ENCODE data around the gene CAMSAP2. TPM values are rescaled to one million over a fixed set of nuclear protein-coding genes. Genes with fewer than 3 reads are reported as not detected.

CAMSAP2 gene
- total and polyA plus RNA-seq, 10 of the 15 experiments (the other 5 are each of a cell fraction or from before 2014, with no cell fraction given) = 3.9 to 19.8 (median 8.0) TPM

DNA sequence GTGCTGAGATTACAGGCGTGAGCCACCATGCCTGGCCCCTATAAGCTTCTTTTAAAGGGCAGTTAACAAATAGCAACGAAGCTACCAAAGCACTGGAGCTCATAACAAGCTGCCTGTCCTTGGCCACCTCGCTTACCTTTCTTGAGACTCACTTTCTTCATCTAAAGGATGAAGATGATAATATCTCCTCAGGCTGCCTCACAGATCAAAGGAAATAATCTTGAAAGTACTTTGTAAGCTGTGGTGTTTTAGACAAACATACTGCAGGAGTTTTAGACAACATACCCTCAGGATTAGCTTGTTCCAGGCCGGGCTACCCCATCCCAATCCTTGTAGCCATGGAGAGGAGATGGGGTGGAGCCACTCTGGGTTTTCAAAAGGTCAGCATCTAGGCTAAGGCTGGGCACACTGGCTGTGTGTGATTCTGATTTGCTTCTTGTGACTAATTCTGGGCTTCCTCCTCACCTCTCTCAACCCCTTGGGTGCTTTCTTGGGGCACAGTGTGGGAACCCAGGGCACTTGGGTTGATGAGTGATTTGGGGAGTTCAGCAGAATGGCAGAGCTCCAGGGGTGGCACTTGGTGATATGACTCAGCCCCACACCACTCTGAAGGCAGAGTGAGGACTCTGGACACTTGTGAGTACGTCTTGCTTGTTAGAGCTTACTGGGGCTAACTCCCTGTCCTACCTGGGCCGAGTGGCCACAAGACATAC, 139.3 kb downstream of the CAMSAP2 start (continued):
- TF ChIP-seq CHD1 (IDR thresholded peaks at IDR 0.05; ENCODE audit: low read depth, low read length) = no peak
- peak; percentile 94 for TF ChIP-seq JUNB (IDR thresholded peaks at IDR 0.05)
- TF ChIP-seq IRF4 (IDR thresholded peaks at IDR 0.05; ENCODE audit: low read depth, low read length) = peak; percentile 95
- TF ChIP-seq, protein P1, sequence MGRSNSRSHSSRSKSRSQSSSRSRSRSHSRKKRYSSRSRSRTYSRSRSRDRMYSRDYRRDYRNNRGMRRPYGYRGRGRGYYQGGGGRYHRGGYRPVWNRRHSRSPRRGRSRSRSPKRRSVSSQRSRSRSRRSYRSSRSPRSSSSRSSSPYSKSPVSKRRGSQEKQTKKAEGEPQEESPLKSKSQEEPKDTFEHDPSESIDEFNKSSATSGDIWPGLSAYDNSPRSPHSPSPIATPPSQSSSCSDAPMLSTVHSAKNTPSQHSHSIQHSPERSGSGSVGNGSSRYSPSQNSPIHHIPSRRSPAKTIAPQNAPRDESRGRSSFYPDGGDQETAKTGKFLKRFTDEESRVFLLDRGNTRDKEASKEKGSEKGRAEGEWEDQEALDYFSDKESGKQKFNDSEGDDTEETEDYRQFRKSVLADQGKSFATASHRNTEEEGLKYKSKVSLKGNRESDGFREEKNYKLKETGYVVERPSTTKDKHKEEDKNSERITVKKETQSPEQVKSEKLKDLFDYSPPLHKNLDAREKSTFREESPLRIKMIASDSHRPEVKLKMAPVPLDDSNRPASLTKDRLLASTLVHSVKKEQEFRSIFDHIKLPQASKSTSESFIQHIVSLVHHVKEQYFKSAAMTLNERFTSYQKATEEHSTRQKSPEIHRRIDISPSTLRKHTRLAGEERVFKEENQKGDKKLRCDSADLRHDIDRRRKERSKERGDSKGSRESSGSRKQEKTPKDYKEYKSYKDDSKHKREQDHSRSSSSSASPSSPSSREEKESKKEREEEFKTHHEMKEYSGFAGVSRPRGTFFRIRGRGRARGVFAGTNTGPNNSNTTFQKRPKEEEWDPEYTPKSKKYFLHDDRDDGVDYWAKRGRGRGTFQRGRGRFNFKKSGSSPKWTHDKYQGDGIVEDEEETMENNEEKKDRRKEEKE (IDR thresholded peaks at IDR 0.05) = no peak
- TF ChIP-seq, protein P2, sequence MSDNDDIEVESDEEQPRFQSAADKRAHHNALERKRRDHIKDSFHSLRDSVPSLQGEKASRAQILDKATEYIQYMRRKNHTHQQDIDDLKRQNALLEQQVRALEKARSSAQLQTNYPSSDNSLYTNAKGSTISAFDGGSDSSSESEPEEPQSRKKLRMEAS (IDR thresholded peaks at IDR 0.05; ENCODE audit: low read depth, low read length) = no peak
- peak; percentile 77; the same call in 1 of the 2 replicates for TF ChIP-seq PAX5 (IDR thresholded peaks at IDR 0.05; ENCODE audit: borderline replicate concordance, low read depth, low read length)
- no peak for TF ChIP-seq MXI1 (IDR thresholded peaks at IDR 0.05; ENCODE audit: low read depth, low read length)
- TF ChIP-seq SMC3 (IDR thresholded peaks at IDR 0.05; ENCODE audit: borderline replicate concordance, low read length) = no peak
- no peak for TF ChIP-seq CHD4 (IDR thresholded peaks at IDR 0.05)
- TF ChIP-seq DPF2 (IDR thresholded peaks at IDR 0.05) = peak; percentile 92
- TF ChIP-seq ATF7 (IDR thresholded peaks at IDR 0.05; ENCODE audit: low read depth) = no peak
- TF ChIP-seq KLF5 (IDR thresholded peaks at IDR 0.05; ENCODE audit: partially characterized antibody) = no peak
- TF ChIP-seq, protein P3, sequence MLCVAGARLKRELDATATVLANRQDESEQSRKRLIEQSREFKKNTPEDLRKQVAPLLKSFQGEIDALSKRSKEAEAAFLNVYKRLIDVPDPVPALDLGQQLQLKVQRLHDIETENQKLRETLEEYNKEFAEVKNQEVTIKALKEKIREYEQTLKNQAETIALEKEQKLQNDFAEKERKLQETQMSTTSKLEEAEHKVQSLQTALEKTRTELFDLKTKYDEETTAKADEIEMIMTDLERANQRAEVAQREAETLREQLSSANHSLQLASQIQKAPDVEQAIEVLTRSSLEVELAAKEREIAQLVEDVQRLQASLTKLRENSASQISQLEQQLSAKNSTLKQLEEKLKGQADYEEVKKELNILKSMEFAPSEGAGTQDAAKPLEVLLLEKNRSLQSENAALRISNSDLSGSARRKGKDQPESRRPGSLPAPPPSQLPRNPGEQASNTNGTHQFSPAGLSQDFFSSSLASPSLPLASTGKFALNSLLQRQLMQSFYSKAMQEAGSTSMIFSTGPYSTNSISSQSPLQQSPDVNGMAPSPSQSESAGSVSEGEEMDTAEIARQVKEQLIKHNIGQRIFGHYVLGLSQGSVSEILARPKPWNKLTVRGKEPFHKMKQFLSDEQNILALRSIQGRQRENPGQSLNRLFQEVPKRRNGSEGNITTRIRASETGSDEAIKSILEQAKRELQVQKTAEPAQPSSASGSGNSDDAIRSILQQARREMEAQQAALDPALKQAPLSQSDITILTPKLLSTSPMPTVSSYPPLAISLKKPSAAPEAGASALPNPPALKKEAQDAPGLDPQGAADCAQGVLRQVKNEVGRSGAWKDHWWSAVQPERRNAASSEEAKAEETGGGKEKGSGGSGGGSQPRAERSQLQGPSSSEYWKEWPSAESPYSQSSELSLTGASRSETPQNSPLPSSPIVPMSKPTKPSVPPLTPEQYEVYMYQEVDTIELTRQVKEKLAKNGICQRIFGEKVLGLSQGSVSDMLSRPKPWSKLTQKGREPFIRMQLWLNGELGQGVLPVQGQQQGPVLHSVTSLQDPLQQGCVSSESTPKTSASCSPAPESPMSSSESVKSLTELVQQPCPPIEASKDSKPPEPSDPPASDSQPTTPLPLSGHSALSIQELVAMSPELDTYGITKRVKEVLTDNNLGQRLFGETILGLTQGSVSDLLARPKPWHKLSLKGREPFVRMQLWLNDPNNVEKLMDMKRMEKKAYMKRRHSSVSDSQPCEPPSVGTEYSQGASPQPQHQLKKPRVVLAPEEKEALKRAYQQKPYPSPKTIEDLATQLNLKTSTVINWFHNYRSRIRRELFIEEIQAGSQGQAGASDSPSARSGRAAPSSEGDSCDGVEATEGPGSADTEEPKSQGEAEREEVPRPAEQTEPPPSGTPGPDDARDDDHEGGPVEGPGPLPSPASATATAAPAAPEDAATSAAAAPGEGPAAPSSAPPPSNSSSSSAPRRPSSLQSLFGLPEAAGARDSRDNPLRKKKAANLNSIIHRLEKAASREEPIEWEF (IDR thresholded peaks at IDR 0.05; ENCODE audit: insufficient replicate concordance, low read depth, low read length) = no peak
- no peak for TF ChIP-seq HCFC1 (IDR thresholded peaks at IDR 0.05; ENCODE audit: low read length)
- peak; percentile 63 for TF ChIP-seq FOXM1 (IDR thresholded peaks at IDR 0.05; ENCODE audit: low read depth, low read length)
- TF ChIP-seq IKZF1 (conservative IDR thresholded peaks at IDR 0.05) = peak; percentile 84
- TF ChIP-seq TCF7 (IDR thresholded peaks at IDR 0.05; ENCODE audit: borderline replicate concordance) = peak; percentile 54; the same call in 1 of the 2 replicates
- no peak for TF ChIP-seq FOXK2 (IDR thresholded peaks at IDR 0.05)
- peak; percentile 56; the same call in 1 of the 2 replicates for TF ChIP-seq ZBED1 (IDR thresholded peaks at IDR 0.05; ENCODE audit: borderline replicate concordance)
- peak; percentile 82; the same call in 1 of the 2 replicates for TF ChIP-seq BCL11A (IDR thresholded peaks at IDR 0.05; ENCODE audit: low read depth, low read length)
- TF ChIP-seq, protein P4, sequence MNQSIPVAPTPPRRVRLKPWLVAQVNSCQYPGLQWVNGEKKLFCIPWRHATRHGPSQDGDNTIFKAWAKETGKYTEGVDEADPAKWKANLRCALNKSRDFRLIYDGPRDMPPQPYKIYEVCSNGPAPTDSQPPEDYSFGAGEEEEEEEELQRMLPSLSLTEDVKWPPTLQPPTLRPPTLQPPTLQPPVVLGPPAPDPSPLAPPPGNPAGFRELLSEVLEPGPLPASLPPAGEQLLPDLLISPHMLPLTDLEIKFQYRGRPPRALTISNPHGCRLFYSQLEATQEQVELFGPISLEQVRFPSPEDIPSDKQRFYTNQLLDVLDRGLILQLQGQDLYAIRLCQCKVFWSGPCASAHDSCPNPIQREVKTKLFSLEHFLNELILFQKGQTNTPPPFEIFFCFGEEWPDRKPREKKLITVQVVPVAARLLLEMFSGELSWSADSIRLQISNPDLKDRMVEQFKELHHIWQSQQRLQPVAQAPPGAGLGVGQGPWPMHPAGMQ (IDR thresholded peaks at IDR 0.05; ENCODE audit: borderline replicate concordance) = no peak
- peak; percentile 87 for TF ChIP-seq GATAD2B (conservative IDR thresholded peaks at IDR 0.05; ENCODE audit: low read depth)
- TF ChIP-seq RELA (IDR thresholded peaks at IDR 0.05; ENCODE audit: borderline replicate concordance, partially characterized antibody) = peak; percentile 38
- no peak for TF ChIP-seq ZNF217 (IDR thresholded peaks at IDR 0.05)

Measured in GM12878 (cell line).